Stimulated activated CD4-positive, alpha-beta T cell treated with anti-CD3 and anti-CD28 coated beads, Interleukin-1b, Interleukin-23, amount 100 ng/mL, for 4 hours (primary cell): ENCODE data around the gene ZNF585A.
"Not testable (repeated sequence)": the region's sequence is repeated elsewhere in the genome, so short reads cannot be mapped to it uniquely, and the experiment has no call there.

Experiments used
- DNase-seq, 2 donors: peaks; one replicate each; pipeline ENCODE4 v3.0.0-alpha.2; 2020; ENCODE audit warnings: low read depth in 2 of 2

Gene ZNF585A

GRCh38 chr19:37172368-37173366 is at the start of gene ZNF585A:
Gene ZNF585A, minus strand, starts transcription at chr19:37172695. Its CDS starts 2,785 bp downstream, at chr19:37169910.
- DNase-seq: peak; percentile 77 to 86

- no peak for DNase-seq
Observed at GRCh38 chr19:37221136-37221535, 48.6 kb upstream of the ZNF585A start.

GRCh38 chr19:37220383-37220782 is 47.9 kb upstream of the ZNF585A start:
- DNase-seq: no peak

- no peak for DNase-seq
Observed at GRCh38 chr19:37218592-37218935, 46.1 kb upstream of the ZNF585A start.

- DNase-seq: peak; percentile 71 to 76
Observed at GRCh38 chr19:37217775-37218591, 45.5 kb upstream of the ZNF585A start, which contains the start of gene ZNF383. Gene ZNF383, plus strand, starts transcription at chr19:37218214. Its CDS starts 12,240 bp downstream, at chr19:37230454.

GRCh38 chr19:37217480-37217774 is 44.9 kb upstream of the ZNF585A start:
- DNase-seq: no peak

GRCh38 chr19:37197768-37198167 is 25.3 kb upstream of the ZNF585A start:
- no peak for DNase-seq

GRCh38 chr19:37197115-37197514 is 24.6 kb upstream of the ZNF585A start:
- DNase-seq: not testable (repeated sequence)

- DNase-seq: not testable (repeated sequence)
Observed at GRCh38 chr19:37195248-37195647, 22.8 kb upstream of the ZNF585A start.

- not testable (repeated sequence) for DNase-seq
Observed at GRCh38 chr19:37186071-37186470, 13.6 kb upstream of the ZNF585A start.

GRCh38 chr19:37165635-37166034 is 6.9 kb downstream of the ZNF585A start:
- no peak for DNase-seq

GRCh38 chr19:37160153-37160552 is 12.3 kb downstream of the ZNF585A start:
- DNase-seq: no peak

- no peak for DNase-seq
Observed at GRCh38 chr19:37148214-37148613, 24.3 kb downstream of the ZNF585A start.

GRCh38 chr19:37136111-37136510 is 36.4 kb downstream of the ZNF585A start:
- no peak for DNase-seq

GRCh38 chr19:37128821-37129177 is 43.7 kb downstream of the ZNF585A start:
- DNase-seq: no peak

- no peak for DNase-seq
Observed at GRCh38 chr19:37127999-37128820, 44.3 kb downstream of the ZNF585A start.

GRCh38 chr19:37122093-37122492 is 50.4 kb downstream of the ZNF585A start:
- not testable (repeated sequence) for DNase-seq

- DNase-seq: no peak
Observed at GRCh38 chr19:37114001-37114400, 58.5 kb downstream of the ZNF585A start.

GRCh38 chr19:37111753-37112152 is 60.7 kb downstream of the ZNF585A start:
- DNase-seq: not testable (repeated sequence)

GRCh38 chr19:37104135-37104534 is 68.4 kb downstream of the ZNF585A start:
- DNase-seq: not testable (repeated sequence)

- DNase-seq: no peak
Observed at GRCh38 chr19:37098570-37098969, 73.9 kb downstream of the ZNF585A start.

- no peak for DNase-seq
Observed at GRCh38 chr19:37095859-37096258, 76.6 kb downstream of the ZNF585A start.
